Stimulated activated CD4-positive, alpha-beta T cell treated with anti-CD3 and anti-CD28 coated beads, Interleukin-4, amount 100 ng/mL, for 1 hour (primary cell): ENCODE results near the gene RNF135.
A peak's percentile ranks its signal among the peaks of the same experiment; 100 is the strongest.
"Not testable (repeated sequence)": the region's sequence is repeated elsewhere in the genome, so short reads cannot be mapped to it uniquely, and the experiment has no call there.

ENCODE experiments used
- DNase-seq: peaks from one replicate; pipeline ENCODE4 v3.0.0-alpha.2; 2020

The RNF135 gene

DNA sequence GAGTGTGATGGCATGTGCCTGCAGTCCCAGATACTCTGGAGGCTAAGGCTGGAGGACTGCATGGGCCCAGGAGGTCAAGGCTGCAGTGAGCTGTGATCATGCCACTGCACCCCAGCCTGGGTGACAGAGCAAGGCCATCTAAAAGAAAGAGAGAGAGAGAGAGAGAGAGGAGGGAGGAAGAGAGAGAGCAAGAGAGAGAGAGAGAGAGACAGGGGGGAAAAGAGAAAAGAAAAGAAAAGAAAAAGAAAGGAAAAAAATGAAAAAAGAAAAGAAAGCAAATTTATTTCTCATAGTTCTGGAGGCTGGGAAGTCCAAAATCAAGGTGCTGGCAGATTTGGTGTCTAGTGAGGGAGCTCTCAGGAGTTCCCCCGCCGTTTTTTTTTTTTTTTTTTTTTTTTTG is 33.3 kb downstream of the RNF135 start:
- no peak for DNase-seq

DNA sequence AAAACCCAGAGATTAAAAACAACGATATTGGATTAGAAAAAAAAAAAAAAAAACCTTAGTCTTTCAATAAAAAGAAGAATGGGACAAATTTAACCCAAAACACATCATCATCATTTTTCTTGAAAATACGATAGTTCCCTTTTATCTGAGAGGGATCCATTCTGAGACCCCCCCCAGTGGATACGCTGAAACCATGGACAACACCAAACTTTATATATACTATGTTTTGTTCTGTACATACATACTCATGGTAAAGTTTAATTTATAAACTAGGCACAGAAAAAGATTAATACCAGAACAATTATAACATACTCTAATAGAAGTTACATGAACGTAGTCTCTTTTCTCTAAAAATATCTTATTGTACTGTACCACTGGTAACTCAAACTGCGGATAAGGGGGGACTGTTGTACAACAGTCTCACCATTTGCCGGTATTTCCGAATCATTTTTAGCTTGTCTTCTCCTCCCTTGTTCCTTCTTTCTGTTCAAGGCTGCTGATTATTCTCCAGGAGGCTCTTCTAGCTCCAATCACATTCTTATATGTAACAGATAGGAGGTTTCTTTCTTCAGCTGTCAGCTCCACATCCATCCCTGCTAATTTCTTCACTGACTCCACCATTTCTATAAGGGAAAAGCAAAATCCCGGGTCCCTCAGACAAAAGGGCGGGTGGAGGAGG is 37.0 kb downstream of the RNF135 start:
- no peak for DNase-seq

DNA sequence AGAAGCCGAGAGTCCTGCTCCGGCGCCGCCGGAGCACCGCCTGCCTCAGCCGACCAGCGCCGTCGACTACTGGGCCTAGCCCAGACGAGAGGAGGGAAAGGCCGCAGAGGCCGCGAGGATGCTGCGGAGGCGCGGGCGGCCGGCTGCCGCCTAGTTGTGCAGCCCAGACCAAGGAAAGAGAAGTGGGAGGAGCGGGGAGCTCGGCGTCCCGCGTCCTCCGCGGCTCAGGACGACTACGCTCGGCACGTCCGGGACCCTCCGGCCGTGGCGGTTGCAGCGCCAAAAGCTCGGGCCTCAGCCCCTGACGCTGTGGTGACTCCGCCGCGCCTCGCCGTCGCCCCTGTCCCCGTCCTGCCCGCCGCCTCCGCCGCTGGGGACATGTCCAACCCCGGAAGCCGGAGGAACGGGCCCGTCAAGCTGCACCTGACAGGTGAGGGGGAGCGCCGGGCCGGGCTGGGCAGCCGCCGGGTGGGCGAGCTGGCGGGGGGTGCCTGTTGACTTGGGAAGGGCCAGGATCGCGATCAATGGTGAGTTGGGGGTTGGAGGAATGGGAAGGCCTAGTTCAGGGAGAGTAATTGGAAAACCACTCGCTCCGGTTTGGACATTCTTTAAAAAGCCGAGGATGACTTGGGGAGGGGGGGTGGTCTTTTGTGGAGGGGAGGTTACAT is 37.7 kb downstream of the RNF135 start:
- peak; percentile 50 for DNase-seq

DNA sequence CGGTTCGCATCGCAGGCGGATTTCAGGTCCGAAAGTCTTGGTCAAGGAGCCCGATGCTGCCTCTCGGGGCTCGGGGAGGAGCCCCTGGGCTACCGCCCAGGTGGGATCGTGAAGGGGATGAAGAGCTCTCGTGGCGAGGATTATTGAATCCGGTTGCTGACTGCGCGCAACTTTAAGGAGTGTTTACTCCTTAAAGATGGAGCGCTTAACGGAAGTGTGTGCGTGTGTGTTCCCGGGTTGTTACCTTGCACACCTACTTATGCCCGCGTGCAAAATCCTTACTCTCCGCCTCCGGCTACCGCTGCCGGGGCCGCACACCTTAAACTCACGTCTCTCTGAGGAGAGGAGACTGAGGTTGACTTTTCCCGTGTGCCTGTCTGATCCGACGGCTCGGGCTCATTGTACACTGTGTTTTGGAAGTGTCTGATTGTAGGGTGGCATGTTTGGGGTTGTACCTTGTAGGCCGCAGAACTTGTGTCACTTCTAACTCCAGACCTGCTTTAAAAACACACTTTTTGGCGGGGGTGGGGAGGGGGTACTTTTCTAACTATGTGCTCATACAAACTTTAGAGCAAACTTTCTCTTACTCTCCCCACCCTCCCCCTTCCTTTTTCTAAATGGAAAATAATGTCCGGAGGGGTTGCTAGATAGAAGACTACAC is 38.3 kb downstream of the RNF135 start:
- peak; percentile 7 for DNase-seq

DNA sequence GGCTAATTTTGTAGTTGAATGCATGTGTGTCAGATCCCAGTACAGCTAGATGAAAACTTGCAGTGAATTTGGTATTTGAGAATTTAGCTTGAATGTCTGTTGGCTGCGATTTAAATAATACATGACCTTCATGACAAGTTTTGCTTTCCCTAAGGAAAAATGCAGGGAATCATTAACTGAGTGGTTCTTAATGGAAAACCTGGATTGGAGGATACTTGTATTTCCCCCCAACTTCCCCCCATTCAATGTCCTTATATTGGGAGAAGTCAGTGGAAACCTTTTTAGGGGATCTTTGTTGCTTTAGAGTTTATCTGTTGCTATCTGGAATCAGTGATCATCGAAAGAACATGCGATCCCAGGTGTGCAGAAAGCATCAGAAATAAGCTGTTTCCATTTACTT is 39.2 kb downstream of the RNF135 start:
- not testable (repeated sequence) for DNase-seq

DNA sequence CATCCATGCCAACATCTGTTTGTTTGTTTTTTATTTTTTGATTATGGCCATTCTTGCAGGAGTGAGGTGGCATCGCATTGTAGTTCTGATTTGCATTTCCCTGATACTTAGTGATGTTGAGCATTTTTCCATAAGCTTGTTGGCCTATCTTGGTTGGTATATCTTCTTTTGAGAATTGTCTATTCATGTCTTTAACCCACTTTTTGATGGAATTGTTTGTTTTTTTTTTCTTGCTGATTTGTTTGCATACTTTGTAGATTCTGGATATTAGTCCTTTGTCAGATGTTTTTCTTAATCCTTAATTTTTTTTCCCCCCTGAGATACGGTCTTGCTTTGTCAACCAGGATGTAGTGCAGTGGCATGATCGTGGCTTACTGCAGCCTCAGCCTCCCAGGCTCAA is 43.0 kb downstream of the RNF135 start:
- no peak for DNase-seq

DNA sequence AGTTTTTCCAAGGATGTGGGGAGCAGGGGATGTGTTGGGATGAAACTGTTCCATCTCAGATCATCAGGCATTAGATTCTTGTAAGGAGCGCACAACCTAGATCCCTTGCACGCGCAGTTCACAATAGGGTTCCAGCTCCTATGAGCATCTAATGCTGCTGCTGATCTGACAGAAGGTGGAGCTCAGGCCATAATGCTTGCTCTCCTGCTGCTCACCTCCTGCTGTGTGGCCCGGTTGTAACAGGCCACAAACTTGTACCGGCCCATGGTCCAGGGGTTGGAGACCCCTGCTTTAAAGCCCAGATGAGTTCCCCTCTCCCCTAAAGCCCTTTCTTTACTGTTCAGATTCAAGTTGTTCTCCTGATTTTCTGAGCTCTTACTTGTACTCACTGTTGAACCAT is 44.8 kb downstream of the RNF135 start:
- no peak for DNase-seq

DNA sequence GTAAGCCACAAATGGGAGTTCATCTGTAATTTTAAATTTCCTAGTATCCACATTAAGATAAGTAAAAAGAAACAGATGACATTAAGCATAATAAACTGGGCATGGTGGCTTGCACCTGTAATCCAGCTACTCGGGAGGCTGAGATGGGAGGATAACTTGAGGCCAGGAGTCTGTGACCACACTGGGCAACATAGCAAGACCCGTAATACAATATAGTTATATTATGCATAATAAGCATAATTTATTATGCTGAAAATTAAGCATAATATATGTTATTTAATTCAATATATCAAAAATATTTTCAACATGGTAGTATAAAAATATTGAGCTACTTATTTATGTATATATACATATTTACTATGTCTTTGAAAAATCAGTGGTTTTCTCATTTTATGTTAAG is 48.2 kb downstream of the RNF135 start:
- DNase-seq, result no peak

DNA sequence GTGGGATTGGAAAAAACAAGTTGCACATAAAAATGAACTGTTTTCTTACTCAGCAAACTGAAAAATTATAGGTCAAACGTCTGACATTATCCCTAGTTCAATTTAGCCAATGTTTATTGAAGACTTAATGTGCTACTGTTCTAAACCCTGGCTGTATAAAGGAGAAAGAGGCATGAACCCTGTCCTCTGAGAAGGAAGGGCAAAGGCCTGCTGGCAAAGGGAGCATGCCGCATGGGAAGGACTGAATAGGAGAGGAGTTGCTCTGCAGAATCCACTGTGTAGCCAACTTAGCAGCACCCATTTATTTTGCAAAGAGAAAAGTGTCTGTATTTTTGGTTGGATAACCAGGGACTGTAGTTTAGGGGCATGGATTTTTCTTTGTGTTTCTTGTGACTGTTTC is 52.3 kb downstream of the RNF135 start:
- not testable (repeated sequence) for DNase-seq

DNA sequence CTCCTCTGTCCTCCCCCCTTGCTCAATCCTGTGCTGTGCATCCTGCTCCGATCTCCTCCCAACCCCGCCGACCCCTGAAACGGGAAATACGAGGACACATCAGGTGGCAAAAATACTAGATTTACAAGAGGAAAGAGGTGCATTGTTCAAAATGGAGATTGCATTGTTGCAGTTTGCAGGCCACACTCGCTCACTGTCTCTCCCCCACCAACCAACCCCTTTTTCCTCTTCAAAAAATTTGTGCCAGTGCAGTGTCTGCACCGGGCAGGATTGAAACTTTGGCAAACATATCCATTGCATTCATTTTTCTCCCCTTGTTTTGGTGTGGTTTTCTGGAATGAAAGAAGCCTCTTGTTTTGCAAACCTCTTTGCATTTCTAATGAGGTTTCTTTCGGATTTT is 61.0 kb downstream of the RNF135 start:
- no peak for DNase-seq

DNA sequence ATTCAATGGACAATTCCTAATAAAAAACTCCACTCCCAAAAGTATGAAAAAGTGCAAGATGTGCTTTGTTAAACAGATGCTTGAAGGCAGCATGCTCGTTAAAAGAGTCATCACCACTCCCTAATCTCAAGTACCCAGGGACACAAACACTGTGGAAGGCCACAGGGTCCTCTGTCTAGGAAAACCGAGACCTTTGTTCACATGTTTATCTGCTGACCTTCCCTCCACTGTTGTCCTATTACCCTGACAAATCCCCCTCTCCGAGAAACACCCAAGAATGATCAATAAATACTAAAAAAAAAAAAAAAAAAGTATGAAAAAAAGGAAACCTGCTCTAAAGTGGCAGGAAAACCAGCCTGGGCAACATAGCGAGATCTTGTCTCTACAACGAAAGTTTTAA is 64.8 kb downstream of the RNF135 start:
- not testable (repeated sequence) for DNase-seq

DNA sequence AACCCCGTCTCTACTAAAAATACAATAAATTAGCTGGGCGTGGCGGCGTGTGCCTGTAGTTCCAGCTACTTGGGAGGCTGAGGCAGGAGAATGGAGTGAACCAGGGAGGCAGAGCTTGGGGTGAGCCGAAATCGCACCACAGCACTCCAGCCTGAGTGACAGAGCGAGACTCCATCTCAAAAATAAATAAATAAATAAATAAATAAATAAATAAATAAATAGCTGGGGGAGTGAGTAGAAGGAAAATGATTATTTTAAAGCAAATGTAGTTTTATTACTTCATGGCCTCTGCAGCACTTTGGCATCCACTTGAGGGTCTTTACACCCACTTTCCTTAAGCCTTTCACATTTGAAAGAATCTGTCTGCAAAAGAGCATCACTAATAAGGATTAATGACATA is 70.0 kb downstream of the RNF135 start:
- not testable (repeated sequence) for DNase-seq

DNA sequence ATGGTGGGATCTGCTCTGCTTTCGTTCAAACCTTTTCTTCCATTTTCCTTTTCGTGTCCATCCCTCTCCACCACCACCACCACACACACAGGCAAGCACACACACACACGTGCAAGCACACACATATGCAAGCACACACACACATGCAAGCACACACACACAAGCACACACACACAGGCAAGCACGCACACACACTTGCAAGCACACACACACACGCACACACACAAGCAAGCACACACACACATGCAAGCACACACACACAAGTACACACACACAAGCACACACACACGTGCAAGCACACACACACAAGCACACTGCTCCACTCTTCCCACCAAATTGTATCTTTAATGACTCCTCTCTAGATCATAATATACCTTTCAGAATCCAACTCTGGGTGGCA is 71.5 kb downstream of the RNF135 start:
- DNase-seq, result not testable (repeated sequence)

DNA sequence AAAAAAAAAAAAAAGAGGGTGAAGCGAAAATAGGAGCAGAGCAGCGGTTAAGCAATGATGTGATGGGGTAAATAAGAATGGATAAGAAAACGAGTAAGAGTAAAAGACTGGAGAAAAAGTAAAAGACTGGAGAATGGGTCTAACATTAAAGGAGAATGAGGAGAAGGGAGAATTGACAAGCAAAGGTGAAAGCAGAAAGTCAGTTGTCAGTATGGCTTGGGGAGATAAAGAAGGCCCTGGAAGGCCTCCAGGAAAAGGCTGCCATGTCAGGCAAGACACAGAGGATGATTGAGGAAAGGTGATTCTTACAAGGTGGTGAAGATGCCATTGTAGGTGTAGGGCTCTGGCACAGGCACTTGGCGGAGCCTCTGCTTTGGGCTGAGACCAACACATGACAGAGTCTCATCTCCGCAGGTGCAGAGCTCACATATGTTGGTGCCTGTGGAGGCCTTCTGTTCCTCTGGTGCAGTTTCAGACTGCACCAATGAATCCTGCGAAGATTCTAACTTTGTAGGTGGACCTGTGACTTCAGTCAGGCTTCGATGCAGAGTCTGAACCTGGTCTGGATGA is 76.1 kb downstream of the RNF135 start:
- not testable (repeated sequence) for DNase-seq

DNA sequence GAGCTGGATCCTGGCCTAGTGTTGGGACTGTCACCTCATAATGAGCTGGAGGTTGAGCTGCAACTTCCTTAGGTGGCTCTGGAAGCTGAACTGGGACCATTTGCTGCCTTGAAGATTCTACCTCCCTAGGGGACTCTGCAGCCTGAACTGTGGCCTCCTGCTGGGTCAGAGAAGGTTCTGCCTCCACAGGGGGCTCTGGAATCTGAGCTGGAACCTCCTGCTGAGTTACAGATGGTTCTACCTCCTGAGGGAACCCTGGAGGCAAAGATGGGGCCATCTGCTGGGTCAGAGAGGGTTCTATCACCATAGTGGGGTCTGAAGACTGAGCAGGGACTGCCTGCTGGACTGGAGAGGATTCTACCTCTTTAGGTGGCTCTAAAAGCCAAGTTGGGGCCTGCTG is 77.3 kb downstream of the RNF135 start:
- no peak for DNase-seq

DNA sequence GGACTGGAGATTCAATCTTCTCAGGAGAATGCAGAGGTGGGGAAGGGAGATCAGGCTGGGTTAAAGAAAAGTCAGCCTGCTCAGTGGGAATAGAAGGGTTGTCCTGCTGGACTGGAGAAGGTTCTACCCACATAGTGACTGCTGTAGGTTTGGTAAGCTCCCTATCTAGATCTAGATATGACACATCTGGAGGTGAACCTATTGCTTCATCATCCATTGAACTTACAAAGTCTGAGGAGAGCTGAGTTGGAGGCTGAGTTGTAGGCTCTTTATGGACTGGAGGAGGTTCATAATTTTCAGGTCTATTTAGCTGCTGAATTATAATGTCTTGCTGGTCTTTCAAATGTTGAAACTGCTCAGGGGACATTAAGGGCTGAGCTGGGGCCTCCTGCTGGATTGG is 77.9 kb downstream of the RNF135 start:
- DNase-seq, result no peak
